DMS153 treated with DMSO at 0.1 percent for 48 hours (cell line): ENCODE measurements around the gene CNGA1.

ENCODE experiments used
- DNase-seq: peaks from one replicate; lab custom pipeline; 2025; ENCODE audit not compliant: unreplicated experiment; lab: John Stamatoyannopoulos, UW

The CNGA1 gene

GRCh38 chr4:48016141-48017107, at the start of gene CNGA1, which contains the start of gene NIPAL1:
Gene CNGA1, minus strand, starts transcription at chr4:48016681. Its CDS starts 63,992 bp downstream, at chr4:47952689.
Gene NIPAL1, plus strand, starts transcription at chr4:48016772. Its CDS starts 68 bp downstream, at chr4:48016840.
- DNase-seq: no peak

GRCh38 chr4:48065587-48066052, 49.1 kb upstream of the CNGA1 start:
- no peak for DNase-seq

GRCh38 chr4:48064349-48064748, 47.9 kb upstream of the CNGA1 start:
- no peak for DNase-seq

- DNase-seq: no peak
Measured at GRCh38 chr4:48058617-48059530, 42.4 kb upstream of the CNGA1 start.

- DNase-seq: no peak
Measured at GRCh38 chr4:48051078-48051477, 34.6 kb upstream of the CNGA1 start.

- DNase-seq: no peak
Measured at GRCh38 chr4:48049483-48049882, 33.0 kb upstream of the CNGA1 start.

GRCh38 chr4:48047896-48048295, 31.4 kb upstream of the CNGA1 start:
- no peak for DNase-seq

- no peak for DNase-seq
Measured at GRCh38 chr4:48047421-48047844, 31.0 kb upstream of the CNGA1 start.

- no peak for DNase-seq
Measured at GRCh38 chr4:48046059-48046458, 29.6 kb upstream of the CNGA1 start.

- no peak for DNase-seq
Measured at GRCh38 chr4:48044298-48044697, 27.8 kb upstream of the CNGA1 start.

- no peak for DNase-seq
Measured at GRCh38 chr4:48043504-48043903, 27.0 kb upstream of the CNGA1 start.

GRCh38 chr4:48042979-48043461, 26.5 kb upstream of the CNGA1 start:
- no peak for DNase-seq

GRCh38 chr4:48041535-48042137, 25.2 kb upstream of the CNGA1 start:
- no peak for DNase-seq

GRCh38 chr4:48039561-48039960, 23.1 kb upstream of the CNGA1 start:
- no peak for DNase-seq

- DNase-seq: no peak
Measured at GRCh38 chr4:48038666-48039065, 22.2 kb upstream of the CNGA1 start.

GRCh38 chr4:48037117-48037462, 20.6 kb upstream of the CNGA1 start:
- DNase-seq: no peak

GRCh38 chr4:48035952-48036351, 19.5 kb upstream of the CNGA1 start:
- no peak for DNase-seq

GRCh38 chr4:48033825-48034413, 17.4 kb upstream of the CNGA1 start:
- DNase-seq: no peak

GRCh38 chr4:48033412-48033811, 16.9 kb upstream of the CNGA1 start:
- DNase-seq: no peak

GRCh38 chr4:48032721-48033120, 16.2 kb upstream of the CNGA1 start:
- no peak for DNase-seq
